ENCODE data around the gene GDF15. TPM values are rescaled to one million over a fixed set of nuclear protein-coding genes. Genes with fewer than 3 reads are reported as not detected.
"Not testable (repeated sequence)": the region's sequence is repeated elsewhere in the genome, so short reads cannot be mapped to it uniquely, and the experiment has no call there.

GDF15 gene
- total and polyA plus RNA-seq, 12 donors, result 0.33 to 29.2 (median 4.5) TPM

GRCh38 chr19:18373892-18374629 is 11.9 kb upstream of the GDF15 start:
- no peaks in the 10 kb centered on the region for H3K27me3 ChIP-seq
- 17 to 37% (median 19%) methylated on average over 7 to 17 of the region's 17 CpGs for WGBS, 4 donors
- H3K36me3 ChIP-seq (replicated peaks in 1 of 2), result no peaks in the 10 kb centered on the region
- H3K4me3 ChIP-seq, result no peak overlapping the region
- TF ChIP-seq POLR2A (IDR thresholded peaks at IDR 0.05), result peak in 1 of 2 donors; percentile 34
- TF ChIP-seq CTCF (IDR thresholded peaks at IDR 0.05), result no peak
- H3K9me3 ChIP-seq (replicated peaks in 1 of 3), result no peaks in the 10 kb centered on the region
- DNase-seq, result peak; percentile 83 to 99 (median 97)
- H3K4me1 ChIP-seq (replicated peaks in 1 of 2), result peaks cover 13 to 25% of the 10 kb centered on the region in 2 donors
- peak overlapping the region; percentile 50 to 95 (median 88) for H3K27ac ChIP-seq
- intact Hi-C loops (cut with DNase I), result no loop called here

GRCh38 chr19:18377026-18377425 is 8.9 kb upstream of the GDF15 start:
- Histone ChIP-seq H3K9me3 (replicated peaks in 1 of 3) (no peaks in the 10 kb centered on the region), H3K27ac (no peak overlapping the region), H3K4me1 (replicated peaks in 1 of 2) (peaks cover 25 to 39% of the 10 kb centered on the region in 2 donors), H3K36me3 (replicated peaks in 1 of 2) (no peaks in the 10 kb centered on the region), H3K4me3 (no peak overlapping the region), H3K27me3 (no peaks in the 10 kb centered on the region)
- no peak for DNase-seq
- 85 to 88% (median 87%) methylated on average over 6 of the region's 6 CpGs for WGBS, 4 donors
- intact Hi-C loops (cut with DNase I), result no loop called here
- no peak for TF ChIP-seq CTCF (IDR thresholded peaks at IDR 0.05)
- no peak for TF ChIP-seq POLR2A (IDR thresholded peaks at IDR 0.05)

GRCh38 chr19:18379803-18380747 is 5.9 kb upstream of the GDF15 start:
- Histone ChIP-seq H3K27me3 (no peaks in the 10 kb centered on the region), H3K36me3 (replicated peaks in 1 of 2) (no peaks in the 10 kb centered on the region), H3K4me1 (replicated peaks in 1 of 2) (peaks cover 13 to 21% of the 10 kb centered on the region in 2 donors), H3K9me3 (replicated peaks in 1 of 3) (no peaks in the 10 kb centered on the region), H3K4me3 (no peak overlapping the region), H3K27ac (peak overlapping the region; percentile 38 to 88 (median 82))
- WGBS, 4 donors, result 29 to 36% (median 33%) methylated on average over 18 to 22 of the region's 22 CpGs
- intact Hi-C loops (cut with DNase I), result no loop called here
- DNase-seq, result peak; percentile 88 to 98 (median 96)
- TF ChIP-seq CTCF (IDR thresholded peaks at IDR 0.05) (no peak), POLR2A (IDR thresholded peaks at IDR 0.05) (peak in 1 of 2 donors; percentile 39)

- Histone ChIP-seq H3K36me3 (replicated peaks in 1 of 2) (no peaks in the 10 kb centered on the region), H3K27me3 (no peaks in the 10 kb centered on the region), H3K27ac (peak overlapping the region; percentile 38 to 88 (median 82)), H3K9me3 (replicated peaks in 1 of 3) (no peaks in the 10 kb centered on the region), H3K4me1 (replicated peaks in 1 of 2) (peaks cover 12 to 14% of the 10 kb centered on the region in 2 donors), H3K4me3 (no peak overlapping the region)
- intact Hi-C loops (cut with DNase I), result no loop called here
- no peak for DNase-seq
- 75 to 89% (median 76%) methylated on average over 3 of the region's 3 CpGs for WGBS, 4 donors
- no peak for TF ChIP-seq POLR2A (IDR thresholded peaks at IDR 0.05)
- no peak for TF ChIP-seq CTCF (IDR thresholded peaks at IDR 0.05)
These were observed 5.1 kb upstream of the GDF15 start for GRCh38 chr19:18380843-18381242.

- H3K27ac ChIP-seq; H3K27me3 ChIP-seq; H3K9me3 ChIP-seq (replicated peaks in 1 of 3); DNase-seq; intact Hi-C loops (cut with DNase I); H3K36me3 ChIP-seq (replicated peaks in 1 of 2); H3K4me3 ChIP-seq: not testable (repeated sequence)
- 88 to 95% (median 91%) methylated on average over 10 to 11 of the region's 11 CpGs for WGBS, 4 donors
- H3K4me1 ChIP-seq (replicated peaks in 1 of 2), result peaks cover 12 to 20% of the 10 kb centered on the region in 2 donors
These were observed 2.3 kb upstream of the GDF15 start for GRCh38 chr19:18383622-18384021.

Data from adrenal gland (tissue), 12 donors.